ENCODE measurements around the gene LY9.
"Not testable (repeated sequence)": the region's sequence is repeated elsewhere in the genome, so short reads cannot be mapped to it uniquely, and the experiment has no call there.

LY9 gene

GRCh38 chr1:160780398-160780755 lies 15.6 kb upstream of the LY9 start:
- Histone ChIP-seq H3K9me2 (replicated peaks; ENCODE audit: low read depth, low read length) (no peaks in the 10 kb centered on the region), H3K9me3 (ENCODE audit: insufficient read depth, low read depth, low read length) (no peaks in the 10 kb centered on the region), H3K4me3 (ENCODE audit: low read length, poor library complexity, severe bottlenecking) (no peak overlapping the region), H4K20me1 (ENCODE audit: insufficient read depth, low read length, poor library complexity, severe bottlenecking) (no peaks in the 10 kb centered on the region), H3K4me2 (ENCODE audit: low read depth, low read length, poor library complexity, severe bottlenecking) (no peak overlapping the region), H3F3A (ENCODE audit: low read depth) (no peaks in the 10 kb centered on the region), H3K4me1 (ENCODE audit: insufficient read depth, low read length, poor library complexity, severe bottlenecking) (peaks cover 1% of the 10 kb centered on the region), H3K9ac (ENCODE audit: low read depth, low read length, poor library complexity, severe bottlenecking) (no peak overlapping the region), H3K27me3 (ENCODE audit: insufficient read depth, low read length, poor library complexity, severe bottlenecking) (no peaks in the 10 kb centered on the region), H2AFZ (ENCODE audit: low read length) (no peak overlapping the region), H3K79me2 (ENCODE audit: insufficient read depth, low read length) (no peaks in the 10 kb centered on the region), H3K36me3 (ENCODE audit: insufficient read depth, low read length) (no peaks in the 10 kb centered on the region)
- no peak for TF ChIP-seq EZH2phosphoT487 (IDR thresholded peaks at IDR 0.05; ENCODE audit: borderline replicate concordance)
- TF ChIP-seq, protein P1, sequence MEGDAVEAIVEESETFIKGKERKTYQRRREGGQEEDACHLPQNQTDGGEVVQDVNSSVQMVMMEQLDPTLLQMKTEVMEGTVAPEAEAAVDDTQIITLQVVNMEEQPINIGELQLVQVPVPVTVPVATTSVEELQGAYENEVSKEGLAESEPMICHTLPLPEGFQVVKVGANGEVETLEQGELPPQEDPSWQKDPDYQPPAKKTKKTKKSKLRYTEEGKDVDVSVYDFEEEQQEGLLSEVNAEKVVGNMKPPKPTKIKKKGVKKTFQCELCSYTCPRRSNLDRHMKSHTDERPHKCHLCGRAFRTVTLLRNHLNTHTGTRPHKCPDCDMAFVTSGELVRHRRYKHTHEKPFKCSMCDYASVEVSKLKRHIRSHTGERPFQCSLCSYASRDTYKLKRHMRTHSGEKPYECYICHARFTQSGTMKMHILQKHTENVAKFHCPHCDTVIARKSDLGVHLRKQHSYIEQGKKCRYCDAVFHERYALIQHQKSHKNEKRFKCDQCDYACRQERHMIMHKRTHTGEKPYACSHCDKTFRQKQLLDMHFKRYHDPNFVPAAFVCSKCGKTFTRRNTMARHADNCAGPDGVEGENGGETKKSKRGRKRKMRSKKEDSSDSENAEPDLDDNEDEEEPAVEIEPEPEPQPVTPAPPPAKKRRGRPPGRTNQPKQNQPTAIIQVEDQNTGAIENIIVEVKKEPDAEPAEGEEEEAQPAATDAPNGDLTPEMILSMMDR (conservative IDR thresholded peaks at IDR 0.05; ENCODE audit: low read length), result no peak

- Histone ChIP-seq H3K9me2 (replicated peaks; ENCODE audit: low read depth, low read length) (no peaks in the 10 kb centered on the region), H4K20me1 (ENCODE audit: insufficient read depth, low read length, poor library complexity, severe bottlenecking) (no peaks in the 10 kb centered on the region), H3K4me3 (ENCODE audit: low read length, poor library complexity, severe bottlenecking) (no peak overlapping the region), H3K36me3 (ENCODE audit: insufficient read depth, low read length) (no peaks in the 10 kb centered on the region), H3K27me3 (ENCODE audit: insufficient read depth, low read length, poor library complexity, severe bottlenecking) (no peaks in the 10 kb centered on the region), H3K9me3 (ENCODE audit: insufficient read depth, low read depth, low read length) (no peaks in the 10 kb centered on the region), H3K9ac (ENCODE audit: low read depth, low read length, poor library complexity, severe bottlenecking) (no peak overlapping the region), H3K4me1 (ENCODE audit: insufficient read depth, low read length, poor library complexity, severe bottlenecking) (no peaks in the 10 kb centered on the region), H2AFZ (ENCODE audit: low read length) (no peak overlapping the region), H3K79me2 (ENCODE audit: insufficient read depth, low read length) (no peaks in the 10 kb centered on the region), H3F3A (ENCODE audit: low read depth) (no peaks in the 10 kb centered on the region), H3K4me2 (ENCODE audit: low read depth, low read length, poor library complexity, severe bottlenecking) (no peak overlapping the region)
- no peak for TF ChIP-seq EZH2phosphoT487 (IDR thresholded peaks at IDR 0.05; ENCODE audit: borderline replicate concordance)
- TF ChIP-seq, protein P1 (conservative IDR thresholded peaks at IDR 0.05; ENCODE audit: low read length), result no peak
Observed at GRCh38 chr1:160781186-160781766, 14.7 kb upstream of the LY9 start.

- no peaks in the 10 kb centered on the region for H3K9me3 ChIP-seq (ENCODE audit: insufficient read depth, low read depth, low read length)
- no peak overlapping the region for H3K9ac ChIP-seq (ENCODE audit: low read depth, low read length, poor library complexity, severe bottlenecking)
- no peak overlapping the region for H3K4me3 ChIP-seq (ENCODE audit: low read length, poor library complexity, severe bottlenecking)
- H3K79me2 ChIP-seq (ENCODE audit: insufficient read depth, low read length), result no peaks in the 10 kb centered on the region
- no peaks in the 10 kb centered on the region for H3K9me2 ChIP-seq (replicated peaks; ENCODE audit: low read depth, low read length)
- no peaks in the 10 kb centered on the region for H3K27me3 ChIP-seq (ENCODE audit: insufficient read depth, low read length, poor library complexity, severe bottlenecking)
- H3K36me3 ChIP-seq (ENCODE audit: insufficient read depth, low read length), result no peaks in the 10 kb centered on the region
- H2AFZ ChIP-seq (ENCODE audit: low read length), result no peak overlapping the region
- no peaks in the 10 kb centered on the region for H4K20me1 ChIP-seq (ENCODE audit: insufficient read depth, low read length, poor library complexity, severe bottlenecking)
- no peaks in the 10 kb centered on the region for H3K4me1 ChIP-seq (ENCODE audit: insufficient read depth, low read length, poor library complexity, severe bottlenecking)
- TF ChIP-seq EZH2phosphoT487 (IDR thresholded peaks at IDR 0.05; ENCODE audit: borderline replicate concordance), result no peak
- TF ChIP-seq, protein P1 (conservative IDR thresholded peaks at IDR 0.05; ENCODE audit: low read length), result no peak
- H3F3A ChIP-seq (ENCODE audit: low read depth), result no peaks in the 10 kb centered on the region
- no peak overlapping the region for H3K4me2 ChIP-seq (ENCODE audit: low read depth, low read length, poor library complexity, severe bottlenecking)
Observed at GRCh38 chr1:160781914-160782689, 13.9 kb upstream of the LY9 start.

DNA sequence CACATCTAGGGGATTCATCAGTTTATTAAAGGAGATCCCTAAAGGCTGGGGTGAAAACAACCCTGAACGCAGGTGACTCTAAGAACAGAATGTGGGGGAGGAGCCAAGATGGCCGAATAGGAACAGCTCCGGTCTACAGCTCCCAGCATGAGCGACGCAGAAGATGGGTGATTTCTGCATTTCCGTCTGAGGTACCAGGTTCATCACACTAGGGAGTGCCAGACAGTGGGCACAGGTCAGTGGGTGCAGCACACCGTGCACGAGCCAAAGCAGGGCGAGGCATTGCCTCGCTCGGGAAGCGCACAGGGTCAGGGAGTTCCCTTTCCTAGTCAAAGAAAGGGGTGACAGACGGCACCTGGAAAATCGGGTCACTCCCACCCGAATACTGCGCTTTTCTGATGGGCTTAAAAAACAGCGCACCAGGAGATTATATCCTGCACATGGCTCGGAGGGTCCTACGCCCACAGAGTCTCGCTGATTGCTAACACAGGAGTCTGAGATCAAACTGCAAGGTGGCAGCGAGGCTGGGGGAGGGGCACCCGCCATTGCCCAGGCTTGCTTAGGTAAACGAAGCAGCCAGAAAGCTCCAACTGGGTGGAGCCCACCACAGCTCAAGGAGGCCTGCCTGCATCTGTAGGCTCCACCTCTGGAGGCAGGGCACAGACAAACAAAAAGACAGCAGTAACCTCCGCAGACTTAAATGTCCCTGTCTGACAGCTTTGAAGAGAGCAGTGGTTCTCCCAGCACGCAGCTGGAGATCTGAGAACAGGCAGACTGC lies 12.8 kb upstream of the LY9 start:
- not testable (repeated sequence) for H3K9ac ChIP-seq (ENCODE audit: low read depth, low read length, poor library complexity, severe bottlenecking); H3K9me2 ChIP-seq (replicated peaks; ENCODE audit: low read depth, low read length); H3K27me3 ChIP-seq (ENCODE audit: insufficient read depth, low read length, poor library complexity, severe bottlenecking); H3K4me3 ChIP-seq (ENCODE audit: low read length, poor library complexity, severe bottlenecking); H4K20me1 ChIP-seq (ENCODE audit: insufficient read depth, low read length, poor library complexity, severe bottlenecking); H3K36me3 ChIP-seq (ENCODE audit: insufficient read depth, low read length); H2AFZ ChIP-seq (ENCODE audit: low read length); H3K4me2 ChIP-seq (ENCODE audit: low read depth, low read length, poor library complexity, severe bottlenecking); H3K4me1 ChIP-seq (ENCODE audit: insufficient read depth, low read length, poor library complexity, severe bottlenecking); H3F3A ChIP-seq (ENCODE audit: low read depth); H3K79me2 ChIP-seq (ENCODE audit: insufficient read depth, low read length); H3K9me3 ChIP-seq (ENCODE audit: insufficient read depth, low read depth, low read length)

All from Loucy (cell line).